ENCODE data around the gene KIAA1217. TPM values are rescaled to one million over a fixed set of nuclear protein-coding genes. Genes with fewer than 3 reads are reported as not detected.

The KIAA1217 gene
- polyA plus RNA-seq, 1 donor from 2014 or later = 0.22 TPM

DNA sequence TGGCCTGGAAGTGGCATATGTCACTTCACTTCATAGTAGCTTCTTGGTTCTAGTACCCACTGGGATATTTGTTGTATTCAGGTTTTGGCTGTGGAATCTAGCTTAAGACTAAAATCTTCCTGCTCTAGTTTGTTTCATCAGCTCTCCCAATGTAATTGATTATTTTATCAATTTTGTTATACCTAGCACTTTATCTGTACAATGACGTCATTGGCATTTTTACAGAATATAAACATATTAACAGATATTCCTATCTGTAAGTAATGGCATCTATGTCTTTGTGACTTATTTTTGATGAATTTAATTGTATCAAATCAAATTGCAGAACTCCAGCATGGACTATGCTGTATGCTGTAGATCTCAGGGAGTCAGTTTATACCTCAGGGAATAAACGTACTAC lies 19.7 kb downstream of the KIAA1217 start:
- H3K4me3 ChIP-seq (ENCODE audit: low read length) = no peak overlapping the region
- H3K27me3 ChIP-seq (ENCODE audit: insufficient read depth, low read depth, low read length) = no peaks in the 10 kb centered on the region
- no peaks in the 10 kb centered on the region for H3F3A ChIP-seq (ENCODE audit: insufficient read depth, low read length, poor library complexity, severe bottlenecking)
- no peaks in the 10 kb centered on the region for H3K9me3 ChIP-seq (ENCODE audit: low read length)
- no peaks in the 10 kb centered on the region for H4K20me1 ChIP-seq (ENCODE audit: insufficient read depth)
- TF ChIP-seq RAD21 (conservative IDR thresholded peaks at IDR 0.05) = no peak
- no peak for TF ChIP-seq EZH2 (IDR thresholded peaks at IDR 0.05; ENCODE audit: borderline replicate concordance, insufficient read depth, low read length, poor library complexity, severe bottlenecking)
- TF ChIP-seq POLR2AphosphoS5 (IDR thresholded peaks at IDR 0.05) = no peak
- H3K9me2 ChIP-seq (ENCODE audit: insufficient read depth, low read length) = no peaks in the 10 kb centered on the region
- H2AFZ ChIP-seq (ENCODE audit: low read depth, low read length) = no peak overlapping the region
- H3K4me2 ChIP-seq (ENCODE audit: low read length) = no peak overlapping the region
- no peaks in the 10 kb centered on the region for H3K79me2 ChIP-seq (replicated peaks; ENCODE audit: insufficient read depth, low read length)
- H3K9ac ChIP-seq (ENCODE audit: low read length) = no peak overlapping the region
- no peak overlapping the region for H3K27ac ChIP-seq (ENCODE audit: low read length)
- H3K36me3 ChIP-seq (ENCODE audit: insufficient read depth, low read length) = no peaks in the 10 kb centered on the region

DNA sequence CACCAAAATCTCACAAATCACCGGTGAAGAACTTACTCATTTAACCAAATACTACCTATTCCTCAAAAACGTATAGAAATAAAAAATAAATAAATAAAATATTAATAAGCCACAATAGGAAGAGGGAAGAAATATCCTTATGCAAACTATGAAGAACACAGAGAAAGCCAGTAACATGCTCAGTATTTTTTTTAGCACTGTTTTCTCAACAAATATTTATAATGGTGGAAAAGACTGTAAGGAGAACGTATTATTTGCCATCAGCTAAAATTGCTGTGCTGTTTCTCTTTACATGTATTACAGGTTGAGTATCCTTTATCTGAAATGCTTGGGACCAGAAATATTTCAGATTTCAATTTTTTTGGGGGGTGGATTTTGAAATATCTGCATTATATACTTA lies 21.0 kb downstream of the KIAA1217 start:
- Histone ChIP-seq H3K36me3 (ENCODE audit: insufficient read depth, low read length) (no peaks in the 10 kb centered on the region), H4K20me1 (ENCODE audit: insufficient read depth) (no peaks in the 10 kb centered on the region), H3K9me2 (ENCODE audit: insufficient read depth, low read length) (no peaks in the 10 kb centered on the region), H3K9me3 (ENCODE audit: low read length) (no peaks in the 10 kb centered on the region), H3K27me3 (ENCODE audit: insufficient read depth, low read depth, low read length) (no peaks in the 10 kb centered on the region), H2AFZ (ENCODE audit: low read depth, low read length) (no peak overlapping the region), H3K4me2 (ENCODE audit: low read length) (no peak overlapping the region), H3K9ac (ENCODE audit: low read length) (no peak overlapping the region), H3F3A (ENCODE audit: insufficient read depth, low read length, poor library complexity, severe bottlenecking) (no peaks in the 10 kb centered on the region), H3K4me3 (ENCODE audit: low read length) (no peak overlapping the region), H3K27ac (ENCODE audit: low read length) (no peak overlapping the region), H3K79me2 (replicated peaks; ENCODE audit: insufficient read depth, low read length) (no peaks in the 10 kb centered on the region)
- TF ChIP-seq TAF1 (IDR thresholded peaks at IDR 0.05; ENCODE audit: low read depth) = no peak
- TF ChIP-seq, protein P1, sequence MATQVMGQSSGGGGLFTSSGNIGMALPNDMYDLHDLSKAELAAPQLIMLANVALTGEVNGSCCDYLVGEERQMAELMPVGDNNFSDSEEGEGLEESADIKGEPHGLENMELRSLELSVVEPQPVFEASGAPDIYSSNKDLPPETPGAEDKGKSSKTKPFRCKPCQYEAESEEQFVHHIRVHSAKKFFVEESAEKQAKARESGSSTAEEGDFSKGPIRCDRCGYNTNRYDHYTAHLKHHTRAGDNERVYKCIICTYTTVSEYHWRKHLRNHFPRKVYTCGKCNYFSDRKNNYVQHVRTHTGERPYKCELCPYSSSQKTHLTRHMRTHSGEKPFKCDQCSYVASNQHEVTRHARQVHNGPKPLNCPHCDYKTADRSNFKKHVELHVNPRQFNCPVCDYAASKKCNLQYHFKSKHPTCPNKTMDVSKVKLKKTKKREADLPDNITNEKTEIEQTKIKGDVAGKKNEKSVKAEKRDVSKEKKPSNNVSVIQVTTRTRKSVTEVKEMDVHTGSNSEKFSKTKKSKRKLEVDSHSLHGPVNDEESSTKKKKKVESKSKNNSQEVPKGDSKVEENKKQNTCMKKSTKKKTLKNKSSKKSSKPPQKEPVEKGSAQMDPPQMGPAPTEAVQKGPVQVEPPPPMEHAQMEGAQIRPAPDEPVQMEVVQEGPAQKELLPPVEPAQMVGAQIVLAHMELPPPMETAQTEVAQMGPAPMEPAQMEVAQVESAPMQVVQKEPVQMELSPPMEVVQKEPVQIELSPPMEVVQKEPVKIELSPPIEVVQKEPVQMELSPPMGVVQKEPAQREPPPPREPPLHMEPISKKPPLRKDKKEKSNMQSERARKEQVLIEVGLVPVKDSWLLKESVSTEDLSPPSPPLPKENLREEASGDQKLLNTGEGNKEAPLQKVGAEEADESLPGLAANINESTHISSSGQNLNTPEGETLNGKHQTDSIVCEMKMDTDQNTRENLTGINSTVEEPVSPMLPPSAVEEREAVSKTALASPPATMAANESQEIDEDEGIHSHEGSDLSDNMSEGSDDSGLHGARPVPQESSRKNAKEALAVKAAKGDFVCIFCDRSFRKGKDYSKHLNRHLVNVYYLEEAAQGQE (IDR thresholded peaks at IDR 0.05; ENCODE audit: borderline replicate concordance) = no peak
- no peak for TF ChIP-seq SMC3 (conservative IDR thresholded peaks at IDR 0.05; ENCODE audit: poor library complexity)
- no peak for TF ChIP-seq POLR2AphosphoS5 (IDR thresholded peaks at IDR 0.05)
- no peak for TF ChIP-seq EZH2 (IDR thresholded peaks at IDR 0.05; ENCODE audit: borderline replicate concordance, insufficient read depth, low read length, poor library complexity, severe bottlenecking)
- no peak for TF ChIP-seq EP300 (conservative IDR thresholded peaks at IDR 0.05; ENCODE audit: poor library complexity, severe bottlenecking)
- no peak for TF ChIP-seq RAD21 (conservative IDR thresholded peaks at IDR 0.05)
- TF ChIP-seq, protein P2, sequence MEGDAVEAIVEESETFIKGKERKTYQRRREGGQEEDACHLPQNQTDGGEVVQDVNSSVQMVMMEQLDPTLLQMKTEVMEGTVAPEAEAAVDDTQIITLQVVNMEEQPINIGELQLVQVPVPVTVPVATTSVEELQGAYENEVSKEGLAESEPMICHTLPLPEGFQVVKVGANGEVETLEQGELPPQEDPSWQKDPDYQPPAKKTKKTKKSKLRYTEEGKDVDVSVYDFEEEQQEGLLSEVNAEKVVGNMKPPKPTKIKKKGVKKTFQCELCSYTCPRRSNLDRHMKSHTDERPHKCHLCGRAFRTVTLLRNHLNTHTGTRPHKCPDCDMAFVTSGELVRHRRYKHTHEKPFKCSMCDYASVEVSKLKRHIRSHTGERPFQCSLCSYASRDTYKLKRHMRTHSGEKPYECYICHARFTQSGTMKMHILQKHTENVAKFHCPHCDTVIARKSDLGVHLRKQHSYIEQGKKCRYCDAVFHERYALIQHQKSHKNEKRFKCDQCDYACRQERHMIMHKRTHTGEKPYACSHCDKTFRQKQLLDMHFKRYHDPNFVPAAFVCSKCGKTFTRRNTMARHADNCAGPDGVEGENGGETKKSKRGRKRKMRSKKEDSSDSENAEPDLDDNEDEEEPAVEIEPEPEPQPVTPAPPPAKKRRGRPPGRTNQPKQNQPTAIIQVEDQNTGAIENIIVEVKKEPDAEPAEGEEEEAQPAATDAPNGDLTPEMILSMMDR (IDR thresholded peaks at IDR 0.05; ENCODE audit: poor library complexity, severe bottlenecking) = no peak
- TF ChIP-seq MXI1 (conservative IDR thresholded peaks at IDR 0.05; ENCODE audit: poor library complexity, severe bottlenecking) = no peak

DNA sequence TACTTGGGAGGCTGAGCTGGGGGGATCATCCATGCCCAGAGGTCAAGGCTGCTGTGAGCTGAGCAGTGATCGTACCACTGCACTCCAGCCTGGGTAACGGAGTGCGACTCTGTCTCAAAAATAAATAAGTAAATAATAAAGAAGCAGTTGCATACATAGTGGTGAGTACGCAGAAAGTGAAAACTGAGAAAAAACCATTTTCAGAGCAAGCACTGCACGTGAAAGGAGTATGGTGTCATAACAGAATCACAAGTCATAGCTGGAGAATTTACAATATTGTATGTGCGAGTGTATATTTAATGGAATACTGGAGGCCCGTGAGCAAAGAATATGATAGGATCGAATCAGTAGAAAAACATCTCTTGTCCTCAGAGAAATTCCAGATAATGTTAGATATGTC lies 22.3 kb downstream of the KIAA1217 start:
- TF ChIP-seq EZH2 (IDR thresholded peaks at IDR 0.05; ENCODE audit: borderline replicate concordance, insufficient read depth, low read length, poor library complexity, severe bottlenecking) (no peak), SMC3 (conservative IDR thresholded peaks at IDR 0.05; ENCODE audit: poor library complexity) (no peak), RAD21 (conservative IDR thresholded peaks at IDR 0.05) (no peak), TAF1 (IDR thresholded peaks at IDR 0.05; ENCODE audit: low read depth) (no peak), MXI1 (conservative IDR thresholded peaks at IDR 0.05; ENCODE audit: poor library complexity, severe bottlenecking) (no peak), EP300 (conservative IDR thresholded peaks at IDR 0.05; ENCODE audit: poor library complexity, severe bottlenecking) (no peak), POLR2AphosphoS5 (IDR thresholded peaks at IDR 0.05) (no peak)
- TF ChIP-seq, protein P1 (IDR thresholded peaks at IDR 0.05; ENCODE audit: borderline replicate concordance) = no peak
- TF ChIP-seq, protein P2 (IDR thresholded peaks at IDR 0.05; ENCODE audit: poor library complexity, severe bottlenecking) = no peak
- H3K4me3 ChIP-seq (ENCODE audit: low read length) = no peak overlapping the region
- H3K4me2 ChIP-seq (ENCODE audit: low read length) = no peak overlapping the region
- H3K36me3 ChIP-seq (ENCODE audit: insufficient read depth, low read length) = no peaks in the 10 kb centered on the region
- H3K27me3 ChIP-seq (ENCODE audit: insufficient read depth, low read depth, low read length) = no peaks in the 10 kb centered on the region
- H3K27ac ChIP-seq (ENCODE audit: low read length) = no peak overlapping the region
- H3K9ac ChIP-seq (ENCODE audit: low read length) = no peak overlapping the region
- no peak overlapping the region for H2AFZ ChIP-seq (ENCODE audit: low read depth, low read length)
- no peaks in the 10 kb centered on the region for H3K9me3 ChIP-seq (ENCODE audit: low read length)
- H3K9me2 ChIP-seq (ENCODE audit: insufficient read depth, low read length) = no peaks in the 10 kb centered on the region
- H3K79me2 ChIP-seq (replicated peaks; ENCODE audit: insufficient read depth, low read length) = no peaks in the 10 kb centered on the region
- H3F3A ChIP-seq (ENCODE audit: insufficient read depth, low read length, poor library complexity, severe bottlenecking) = no peaks in the 10 kb centered on the region
- no peaks in the 10 kb centered on the region for H4K20me1 ChIP-seq (ENCODE audit: insufficient read depth)
